Natural killer cell (primary cell): ENCODE results near the gene ROBO1. TPM values are rescaled to one million over a fixed set of nuclear protein-coding genes. Genes with fewer than 3 reads are reported as not detected.
A peak's percentile ranks its signal among the peaks of the same experiment; 100 is the strongest.

Experiments
- ATAC-seq, 3 donors: fragments of 150-1000 bp in 2 of 3; fragments of 200-7000 bp in 1 of 3; cut with Tn5 transposase; 1 replicate in 1 of 3; 2 replicates in 2 of 3; pipeline ENCODE4 v1.10.0; 2021; ENCODE audit warnings: mild to moderate bottlenecking in 2 of 3, moderate library complexity in 2 of 3
- DNase-seq, 2 donors: peaks; one replicate each; pipeline versions ENCODE4 v3.0.0 to v3.0.0-alpha.2; 2013 to 2021; ENCODE audit warnings: mixed read lengths in 1 of 2
- H3K27ac ChIP-seq: one replicate; pipeline ENCODE4 v1.5.1; 2013; ENCODE audit warnings: mild to moderate bottlenecking, low read length
- H3K27me3 ChIP-seq: one replicate; pipeline ENCODE4 v1.6.1; 2013; ENCODE audit warnings: low read length; ENCODE audit not compliant: control insufficient read depth, insufficient read depth
- H3K36me3 ChIP-seq: one replicate; pipeline ENCODE4 v1.6.1; 2013; ENCODE audit warnings: low read length; ENCODE audit not compliant: control insufficient read depth, insufficient read depth
- H3K4me1 ChIP-seq: one replicate; pipeline ENCODE4 v1.6.1; 2013; ENCODE audit warnings: low read length; ENCODE audit not compliant: control insufficient read depth, insufficient read depth
- H3K4me3 ChIP-seq: one replicate; pipeline ENCODE4 v1.5.1; 2013; ENCODE audit warnings: low read length
- H3K9me3 ChIP-seq: one replicate; pipeline ENCODE4 v1.6.1; 2013; ENCODE audit warnings: low read length; ENCODE audit not compliant: control insufficient read depth, insufficient read depth
- H3K27ac Mint-ChIP-seq, 2 donors: one replicate each; pipeline ENCODE4 v1.8.0; 2022; ENCODE audit warnings: mild to moderate bottlenecking in 2 of 2, mixed read lengths in 2 of 2, moderate library complexity in 1 of 2
- H3K27me3 Mint-ChIP-seq, 2 donors: one replicate each; pipeline ENCODE4 v1.8.0; 2022; ENCODE audit warnings: low read depth in 2 of 2, mixed read lengths in 2 of 2
- H3K36me3 Mint-ChIP-seq: one replicate; pipeline ENCODE4 v1.8.0; 2022; ENCODE audit warnings: mixed read lengths
- H3K4me1 Mint-ChIP-seq, 2 donors: one replicate each; pipeline ENCODE4 v1.8.0; 2022; ENCODE audit warnings: mixed read lengths in 2 of 2
- H3K4me3 Mint-ChIP-seq: one replicate; pipeline ENCODE4 v1.8.0; 2022; ENCODE audit warnings: mild to moderate bottlenecking, moderate library complexity, mixed read lengths
- H3K9me3 Mint-ChIP-seq, 2 donors: one replicate each; pipeline ENCODE4 v1.8.0; 2022; ENCODE audit warnings: mixed read lengths in 2 of 2
- CTCF ChIP-seq: fragments of 200-600 bp; IDR thresholded peaks from one replicate; pipeline ENCODE4 v1.8.0; 2022; ENCODE audit warnings: antibody characterized with exemption
- WGBS: methylation state at CpG from one replicate; pipeline ENCODE4 v1.1.7; 2013; ENCODE audit warnings: missing lambda C conversion rate; ENCODE audit not compliant: insufficient coverage; 5-methylcytosine and 5-hydroxymethylcytosine counted together
- intact Hi-C: fragments of 100-400 bp; cut with micrococcal nuclease; formaldehyde crosslinking; loops from one replicate; pipeline ENCODE4 v1.14.2; 2022
- total RNA-seq, 4 donors: library from RNA; stranded (reverse); fragments of 120-200 nt in 1 of 4; gene quantifications; one replicate each; pipeline versions ENCODE4 v1.2.3 to v1.2.4, GENCODE V29; 2013 to 2022

ROBO1 gene
- total RNA-seq, 3 donors from 2014 or later (not counting 1 experiment from before 2014, with no cell fraction given), result 0.07 TPM; not detected in 2

DNA sequence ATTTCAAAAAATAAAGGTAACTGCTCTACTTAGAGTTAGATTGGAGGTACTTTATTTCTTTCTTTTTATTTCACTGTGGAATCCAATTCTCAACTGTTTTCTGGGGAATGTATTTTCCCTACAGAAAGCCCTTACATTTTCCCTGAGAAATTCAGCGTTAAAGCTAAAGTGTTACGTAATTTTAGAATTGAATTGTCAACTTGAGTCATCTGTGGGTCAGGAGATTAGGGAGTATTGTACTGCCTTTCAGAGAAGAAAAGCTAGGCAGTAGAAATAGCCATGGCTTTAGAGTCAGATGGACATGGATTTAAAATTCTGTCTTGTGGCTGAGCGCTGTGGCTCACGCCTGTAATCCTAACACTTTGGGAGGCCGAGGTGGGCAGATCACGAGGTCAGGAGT, 728.6 kb downstream of the ROBO1 start:
- no peaks in the 10 kb centered on the region for H3K36me3 ChIP-seq
- 85% methylated on average over 6 of the region's 6 CpGs for WGBS
- no peak for TF ChIP-seq CTCF
- no peak overlapping the region for H3K27ac ChIP-seq
- DNase-seq (no peak), ATAC-seq (no peak)
- H3K9me3 ChIP-seq, result no peaks in the 10 kb centered on the region
- H3K4me1 ChIP-seq, result no peaks in the 10 kb centered on the region
- H3K4me3 Mint-ChIP-seq, result no peak overlapping the region
- intact Hi-C loops, result no loop called here
- H3K36me3 Mint-ChIP-seq, result no peaks in the 10 kb centered on the region
- peaks cover 2 to 9% of the 10 kb centered on the region in 2 donors for H3K9me3 Mint-ChIP-seq
- H3K27me3 Mint-ChIP-seq, result no peaks in the 10 kb centered on the region
- no peaks in the 10 kb centered on the region for H3K4me1 Mint-ChIP-seq
- no peak overlapping the region for H3K4me3 ChIP-seq
- no peaks in the 10 kb centered on the region for H3K27me3 ChIP-seq
- no peak overlapping the region for H3K27ac Mint-ChIP-seq

GRCh38 chr3:79038636-79039035, 729.2 kb downstream of the ROBO1 start:
- ATAC-seq (no peak), DNase-seq (no peak)
- 94% methylated on average over 1 of the region's 1 CpG for WGBS
- Histone ChIP-seq H3K27ac (no peak overlapping the region), H3K9me3 (no peaks in the 10 kb centered on the region), H3K4me1 (no peaks in the 10 kb centered on the region), H3K27me3 (no peaks in the 10 kb centered on the region), H3K36me3 (no peaks in the 10 kb centered on the region), H3K4me3 (no peak overlapping the region)
- TF ChIP-seq CTCF, result no peak
- no peaks in the 10 kb centered on the region for H3K4me1 Mint-ChIP-seq
- intact Hi-C loops, result no loop called here
- no peaks in the 10 kb centered on the region for H3K27me3 Mint-ChIP-seq
- H3K9me3 Mint-ChIP-seq, result peaks cover 2 to 6% of the 10 kb centered on the region in 2 donors
- H3K27ac Mint-ChIP-seq, result no peak overlapping the region
- no peaks in the 10 kb centered on the region for H3K36me3 Mint-ChIP-seq
- no peak overlapping the region for H3K4me3 Mint-ChIP-seq

DNA sequence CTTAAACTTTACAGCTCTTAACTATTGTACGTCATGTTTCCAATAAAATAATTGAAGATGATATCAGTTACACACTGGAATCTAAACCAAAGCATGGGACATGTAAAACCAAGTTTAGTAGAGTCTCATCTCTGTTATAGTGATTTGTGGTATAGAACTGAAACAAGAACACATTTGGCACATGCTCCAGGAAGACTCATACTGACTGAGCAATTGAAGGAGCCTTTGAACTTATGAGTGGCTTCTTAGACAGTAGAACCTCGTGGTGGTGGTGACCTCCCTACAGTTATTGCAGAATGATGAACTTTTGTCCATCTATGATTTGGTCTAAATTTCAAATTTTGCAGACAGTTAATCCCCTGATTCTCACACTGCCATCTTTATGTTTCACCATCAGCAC, 729.7 kb downstream of the ROBO1 start:
- H3K27me3 Mint-ChIP-seq, result no peaks in the 10 kb centered on the region
- intact Hi-C loops, result no loop called here
- Histone ChIP-seq H3K27me3 (no peaks in the 10 kb centered on the region), H3K9me3 (no peaks in the 10 kb centered on the region), H3K36me3 (no peaks in the 10 kb centered on the region), H3K4me3 (no peak overlapping the region), H3K27ac (no peak overlapping the region), H3K4me1 (no peaks in the 10 kb centered on the region)
- no peaks in the 10 kb centered on the region for H3K36me3 Mint-ChIP-seq
- 67% methylated on average over 1 of the region's 2 CpGs for WGBS
- peaks cover 2 to 5% of the 10 kb centered on the region in 2 donors for H3K9me3 Mint-ChIP-seq
- no peak for TF ChIP-seq CTCF
- DNase-seq, result no peak
- no peak overlapping the region for H3K27ac Mint-ChIP-seq
- H3K4me1 Mint-ChIP-seq, result no peaks in the 10 kb centered on the region
- no peak for ATAC-seq
- H3K4me3 Mint-ChIP-seq, result no peak overlapping the region

DNA sequence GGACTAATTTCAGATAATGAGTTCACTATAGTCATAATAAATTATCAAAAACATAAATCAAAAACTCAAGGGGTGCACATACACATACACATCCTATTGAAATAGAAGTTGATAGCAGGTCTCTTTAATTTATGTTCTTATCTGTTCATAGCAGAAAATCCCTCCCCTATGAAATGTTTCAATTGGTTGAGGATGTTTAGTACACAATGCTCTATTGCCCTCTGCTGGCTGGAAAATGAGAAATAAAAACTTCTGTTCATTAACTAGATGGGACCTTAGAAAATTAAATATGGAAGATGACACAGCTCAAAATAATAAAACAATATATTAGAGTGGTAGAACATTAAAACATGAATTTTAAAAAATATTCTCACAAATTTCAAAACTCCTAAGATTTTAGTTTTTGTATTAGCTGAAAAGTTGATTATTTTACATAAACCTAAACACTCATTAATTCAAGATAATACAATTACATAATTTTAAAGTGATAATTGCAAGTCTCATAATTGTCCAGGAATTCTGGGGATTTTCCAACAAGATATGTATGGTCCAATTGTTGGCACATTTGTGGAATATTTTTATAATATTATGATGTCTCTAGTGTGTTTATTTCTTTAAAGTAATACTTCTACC, 735.0 kb downstream of the ROBO1 start:
- H3K27ac Mint-ChIP-seq, result no peak overlapping the region
- H3K36me3 Mint-ChIP-seq, result no peaks in the 10 kb centered on the region
- Histone ChIP-seq H3K9me3 (no peaks in the 10 kb centered on the region), H3K27ac (no peak overlapping the region), H3K4me1 (no peaks in the 10 kb centered on the region), H3K27me3 (no peaks in the 10 kb centered on the region), H3K4me3 (no peak overlapping the region), H3K36me3 (no peaks in the 10 kb centered on the region)
- DNase-seq, result peak in 1 of 2 donors; percentile 31
- intact Hi-C loops, result no loop called here
- no peak for ATAC-seq
- H3K4me1 Mint-ChIP-seq, result no peaks in the 10 kb centered on the region
- no peak overlapping the region for H3K4me3 Mint-ChIP-seq
- H3K9me3 Mint-ChIP-seq, result peaks cover 2 to 3% of the 10 kb centered on the region in 2 donors
- no peaks in the 10 kb centered on the region for H3K27me3 Mint-ChIP-seq
- TF ChIP-seq CTCF, result no peak
